NCI-H2029 (cell line): ENCODE results near the gene COX7A2.

ENCODE experiments used
- DNase-seq: peaks from one replicate; lab custom pipeline; 2025; lab: John Stamatoyannopoulos, UW

Gene COX7A2

DNA sequence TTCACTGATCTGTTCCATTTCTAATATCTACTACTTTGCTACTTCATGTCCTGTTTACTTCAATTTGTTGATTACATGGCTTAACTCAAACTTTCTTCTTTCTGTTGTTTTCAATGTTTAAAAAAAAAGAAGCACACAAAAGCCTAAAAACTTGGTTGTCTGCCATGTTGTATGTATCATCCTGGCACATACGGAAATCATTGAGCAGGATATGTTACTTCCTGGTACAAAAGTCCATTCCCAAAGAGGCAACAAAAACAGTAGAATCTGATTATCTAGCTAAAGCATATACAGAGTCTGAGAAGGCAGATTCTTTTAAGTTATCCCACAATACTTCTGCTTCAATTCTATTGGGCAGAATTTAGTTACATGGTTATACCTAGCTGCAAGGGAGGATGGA, 23.2 kb downstream of the COX7A2 start:
- DNase-seq: no peak

DNA sequence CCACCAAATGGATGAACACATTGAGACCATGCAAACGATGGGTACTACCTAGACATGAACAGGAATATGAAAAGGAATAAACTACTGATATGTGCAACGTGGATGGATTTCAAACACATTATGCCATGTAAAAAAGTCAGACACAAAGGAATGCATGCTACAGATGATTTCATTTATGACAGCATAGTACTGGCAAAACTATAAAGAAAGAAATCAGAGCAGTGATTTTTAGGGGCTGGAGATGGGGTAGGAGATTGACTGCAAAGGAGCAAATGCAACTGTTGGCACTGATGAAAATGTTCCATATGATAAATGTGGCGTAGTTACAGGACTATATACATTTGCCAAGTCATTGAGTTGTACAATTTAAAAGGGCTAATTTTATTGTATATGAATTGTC, 24.3 kb downstream of the COX7A2 start:
- no peak for DNase-seq

DNA sequence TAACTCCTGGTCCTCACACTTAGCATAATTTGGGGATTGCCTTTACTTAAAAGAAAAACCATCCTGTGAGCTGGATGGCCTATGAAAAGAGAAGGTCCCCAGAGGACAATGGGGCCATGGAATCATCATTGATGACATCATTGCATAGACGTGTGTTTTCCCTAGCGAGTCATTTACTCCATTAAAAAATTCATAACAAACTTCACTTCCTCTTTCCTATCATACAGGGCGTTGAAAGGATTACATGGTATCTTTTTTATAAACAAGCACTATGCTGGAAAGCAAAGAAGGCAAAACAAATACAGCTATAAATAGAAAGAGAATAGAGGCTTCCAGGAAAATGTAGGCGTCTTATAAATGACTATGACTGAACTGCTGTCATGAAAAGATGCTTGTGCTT, 26.4 kb downstream of the COX7A2 start:
- DNase-seq: no peak

DNA sequence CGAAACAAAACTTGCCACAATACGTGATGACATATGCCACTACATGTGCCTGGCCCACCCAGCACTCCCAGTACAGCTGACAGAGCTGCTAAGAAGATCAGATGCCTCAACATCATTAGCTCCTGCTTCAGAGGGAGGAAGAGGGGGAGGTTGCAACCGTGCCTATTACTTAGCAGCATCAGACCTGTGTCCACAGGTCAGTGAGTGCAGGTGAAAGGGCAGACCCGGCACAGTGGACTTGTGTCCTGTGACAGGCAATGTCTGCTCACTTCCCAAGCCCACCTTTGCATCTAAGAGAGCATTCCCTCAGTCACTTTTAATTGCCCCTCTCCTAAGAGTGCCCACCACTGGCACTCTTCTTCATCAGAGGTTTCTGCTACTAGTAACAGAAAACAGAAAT, 28.3 kb downstream of the COX7A2 start:
- DNase-seq: no peak

DNA sequence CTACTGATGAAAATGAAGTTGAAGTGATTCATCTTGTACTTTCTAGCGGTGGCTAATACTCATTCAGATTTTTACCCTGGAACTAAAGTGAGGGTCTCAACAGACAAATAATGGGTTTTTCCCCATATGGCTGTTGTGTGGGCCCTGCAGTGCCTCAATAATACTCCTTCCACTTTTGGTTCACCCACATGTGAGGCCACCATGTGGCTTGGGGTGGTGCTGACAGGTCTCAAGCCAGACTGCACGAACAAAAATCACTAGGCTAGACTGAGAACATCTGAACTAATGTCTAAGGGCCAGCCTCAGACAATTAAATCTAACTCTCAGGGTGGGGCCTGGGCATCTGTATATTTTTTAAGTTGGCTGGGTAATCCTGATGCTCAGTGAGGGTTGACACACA, 29.9 kb downstream of the COX7A2 start:
- DNase-seq: no peak

DNA sequence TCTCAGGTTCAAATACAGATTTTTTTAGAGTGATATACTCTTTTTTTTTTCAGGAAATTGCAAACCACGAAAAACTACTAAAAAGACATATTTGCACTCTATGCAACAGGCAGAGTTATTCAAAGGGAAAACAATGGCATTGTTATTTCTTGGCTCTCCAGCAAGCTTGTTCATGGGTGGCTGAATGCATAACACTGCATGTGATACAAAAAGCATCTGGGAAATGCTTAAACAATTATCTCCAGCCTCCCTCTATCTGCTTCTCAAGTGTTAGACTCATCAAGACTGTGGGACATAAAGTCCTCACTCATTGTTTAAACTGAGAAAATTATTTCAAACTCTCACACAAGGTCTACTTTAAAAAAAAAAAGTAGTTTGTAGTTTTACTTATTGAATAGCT, 30.5 kb downstream of the COX7A2 start:
- DNase-seq: no peak

DNA sequence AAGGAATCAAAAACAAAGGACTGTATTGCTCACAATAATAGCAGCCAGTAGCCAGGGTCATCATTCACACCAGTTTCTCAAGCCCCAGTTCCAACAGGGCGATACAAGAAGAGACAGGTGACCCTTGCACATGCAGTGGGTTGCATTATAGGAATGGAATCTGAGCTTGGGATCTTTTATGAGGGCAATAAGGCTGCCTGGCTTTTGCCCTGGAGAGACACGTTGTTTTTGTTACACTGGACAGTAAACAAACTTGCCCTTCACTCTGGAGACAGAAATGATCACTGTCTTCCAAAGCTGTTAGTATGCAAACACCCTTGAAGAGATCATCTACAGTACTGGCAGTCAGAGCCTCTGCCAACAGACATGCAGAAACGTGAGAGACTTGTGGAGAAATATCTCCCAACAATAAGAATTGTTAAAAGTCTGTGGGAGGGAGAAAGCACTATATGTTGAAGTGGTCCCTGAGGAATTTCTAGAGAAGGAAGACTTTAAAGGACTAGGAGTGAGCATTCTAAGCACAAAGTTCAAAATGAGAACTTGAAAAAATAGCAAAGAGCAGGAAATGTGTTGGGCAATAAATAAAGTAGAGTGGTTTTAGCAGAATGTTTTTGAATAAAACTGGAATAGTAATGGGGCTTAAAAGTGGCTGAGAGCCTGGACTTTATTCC, 31.5 kb downstream of the COX7A2 start:
- DNase-seq: no peak

DNA sequence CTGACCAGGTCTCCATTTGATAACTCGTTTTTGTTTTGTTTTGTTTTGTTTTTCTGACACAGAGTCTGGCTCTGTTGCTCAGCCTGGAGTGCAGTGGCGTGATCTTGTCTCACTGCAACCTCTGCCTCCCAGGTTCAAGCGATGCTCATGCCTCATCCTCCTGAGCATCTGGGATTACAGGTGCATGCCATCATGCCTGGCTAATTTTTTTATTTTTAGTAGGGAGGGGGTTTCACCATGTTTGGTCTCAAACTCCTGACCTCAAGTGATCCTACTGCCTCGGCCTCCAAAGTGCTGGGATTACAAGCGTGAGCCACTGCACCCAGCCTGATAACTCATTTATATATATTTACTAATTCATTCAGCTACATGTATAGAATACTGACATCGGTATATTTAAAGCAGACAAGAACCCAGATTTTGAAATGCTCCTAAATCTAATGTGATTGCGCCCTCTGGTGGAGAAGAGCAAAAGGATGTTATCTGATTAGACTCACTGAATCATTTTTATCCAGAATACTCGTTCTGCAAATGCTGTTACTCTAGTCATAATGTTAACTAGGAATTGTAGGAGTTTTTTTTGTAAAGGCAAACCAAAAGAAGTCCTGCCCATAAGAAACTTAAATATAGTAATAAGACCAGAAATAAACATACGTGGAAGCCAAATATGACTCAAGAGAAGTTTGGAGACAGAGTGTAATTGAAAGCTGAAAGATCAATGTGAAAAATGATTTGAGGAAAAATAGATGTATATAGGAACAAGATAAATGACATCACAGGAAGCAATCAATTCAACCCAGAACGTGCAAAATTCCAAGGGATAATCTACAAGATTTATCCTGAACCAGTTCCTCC, 32.5 kb downstream of the COX7A2 start:
- peak; percentile 46 for DNase-seq

DNA sequence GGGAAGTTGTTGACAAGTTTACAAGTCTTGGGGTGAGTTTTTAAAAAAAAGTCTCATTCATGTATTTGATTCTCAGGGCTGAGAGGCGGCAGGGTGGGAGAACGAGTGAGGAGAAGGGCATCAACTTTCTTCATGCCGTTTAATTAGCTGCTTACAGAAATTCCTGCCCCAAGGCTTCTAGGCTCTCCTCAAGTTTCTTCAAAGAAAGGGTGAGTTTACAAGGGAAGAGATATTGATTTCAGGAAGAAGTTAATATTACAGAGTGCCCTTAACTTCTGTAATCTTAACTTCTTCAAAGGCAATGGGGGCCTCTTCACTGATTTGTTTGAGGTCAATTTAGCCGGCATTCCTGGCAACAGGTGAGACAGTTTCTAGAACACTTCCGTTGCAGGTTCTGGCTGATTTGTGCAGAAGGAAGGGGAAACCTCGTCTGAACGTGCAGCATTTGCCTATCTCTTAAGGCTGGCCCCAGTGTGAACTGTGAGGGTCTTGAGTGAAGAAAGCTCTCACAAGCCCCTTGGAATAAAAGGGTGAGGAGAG, 34.3 kb downstream of the COX7A2 start:
- DNase-seq: no peak

DNA sequence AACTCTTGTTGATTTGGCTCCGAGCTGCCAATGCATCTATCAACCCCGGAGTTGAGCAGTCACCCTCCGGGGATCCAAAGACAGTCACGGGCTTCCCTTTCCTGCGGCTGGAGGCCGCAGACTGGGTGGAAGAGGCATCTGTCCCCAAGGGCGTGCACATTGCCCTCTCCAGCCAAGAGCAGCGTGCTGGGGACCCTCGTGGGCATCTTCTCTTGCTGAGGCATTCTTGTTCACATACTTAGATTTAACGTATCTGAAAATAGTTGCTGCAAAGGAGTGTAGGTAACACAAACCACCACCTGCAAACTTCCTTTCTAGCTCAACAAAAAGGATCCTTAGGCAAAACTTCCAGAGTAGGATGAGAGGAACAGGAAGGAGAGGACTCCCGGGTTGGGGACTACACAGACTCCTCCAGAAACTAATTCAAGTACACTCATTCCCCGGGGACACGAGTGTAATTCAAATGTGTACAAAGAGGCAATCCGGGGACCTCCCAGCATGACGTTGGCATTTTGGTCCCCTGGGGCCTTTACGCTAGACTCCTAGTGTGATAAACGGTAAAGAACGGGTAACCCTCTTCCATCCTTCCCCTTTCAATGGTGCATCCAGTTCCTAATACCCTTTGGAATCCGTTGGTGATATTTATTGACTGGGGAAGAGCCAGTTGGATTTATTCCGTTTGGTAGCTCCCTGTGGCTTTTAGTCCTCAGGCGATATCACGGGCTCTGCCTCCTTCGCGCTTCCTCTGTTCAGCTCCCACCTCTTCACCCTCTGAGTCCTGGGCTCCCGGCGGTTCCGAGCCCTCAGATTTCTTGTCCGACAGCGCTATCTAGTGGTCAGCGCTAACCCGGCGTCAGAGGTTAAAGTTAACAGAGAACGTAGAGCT, 35.1 kb downstream of the COX7A2 start:
- DNase-seq: peak; percentile 48

DNA sequence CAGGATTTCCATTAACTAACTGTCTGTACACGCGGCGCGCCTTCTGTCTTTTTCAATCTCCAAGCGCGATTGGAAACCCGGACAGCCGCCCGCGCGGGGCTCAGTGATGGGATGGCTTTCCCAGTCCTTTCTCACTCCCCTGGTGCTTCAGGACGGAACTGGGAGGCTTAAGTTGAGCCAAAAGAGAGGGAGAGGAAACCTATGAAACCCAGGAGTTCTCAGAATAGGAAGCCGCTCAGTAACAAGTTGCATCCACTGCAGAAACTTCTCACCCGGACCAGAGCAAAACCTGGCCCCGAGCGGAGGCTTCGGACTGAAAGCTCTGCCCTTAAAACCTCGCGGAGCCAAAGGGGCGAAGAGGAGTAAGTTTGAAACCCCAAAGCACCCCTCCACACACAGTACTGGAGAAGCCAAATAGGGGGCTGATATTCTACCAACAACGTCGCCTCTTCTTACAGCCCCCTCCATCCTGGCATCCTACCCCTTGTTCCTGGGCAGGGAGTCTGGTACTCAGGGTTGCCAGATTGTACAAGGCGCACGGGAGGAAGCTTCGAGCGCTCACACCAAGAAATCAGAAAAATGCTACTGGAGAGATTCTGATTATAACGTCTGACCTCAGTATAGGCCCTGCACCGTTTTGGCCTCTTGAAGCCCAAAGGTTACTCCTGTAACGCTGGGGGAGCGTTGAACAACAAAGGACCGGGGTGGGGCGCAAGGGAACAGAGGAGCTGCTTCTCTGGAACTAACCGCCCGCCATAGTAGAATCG, 36.8 kb downstream of the COX7A2 start:
- DNase-seq: no peak

DNA sequence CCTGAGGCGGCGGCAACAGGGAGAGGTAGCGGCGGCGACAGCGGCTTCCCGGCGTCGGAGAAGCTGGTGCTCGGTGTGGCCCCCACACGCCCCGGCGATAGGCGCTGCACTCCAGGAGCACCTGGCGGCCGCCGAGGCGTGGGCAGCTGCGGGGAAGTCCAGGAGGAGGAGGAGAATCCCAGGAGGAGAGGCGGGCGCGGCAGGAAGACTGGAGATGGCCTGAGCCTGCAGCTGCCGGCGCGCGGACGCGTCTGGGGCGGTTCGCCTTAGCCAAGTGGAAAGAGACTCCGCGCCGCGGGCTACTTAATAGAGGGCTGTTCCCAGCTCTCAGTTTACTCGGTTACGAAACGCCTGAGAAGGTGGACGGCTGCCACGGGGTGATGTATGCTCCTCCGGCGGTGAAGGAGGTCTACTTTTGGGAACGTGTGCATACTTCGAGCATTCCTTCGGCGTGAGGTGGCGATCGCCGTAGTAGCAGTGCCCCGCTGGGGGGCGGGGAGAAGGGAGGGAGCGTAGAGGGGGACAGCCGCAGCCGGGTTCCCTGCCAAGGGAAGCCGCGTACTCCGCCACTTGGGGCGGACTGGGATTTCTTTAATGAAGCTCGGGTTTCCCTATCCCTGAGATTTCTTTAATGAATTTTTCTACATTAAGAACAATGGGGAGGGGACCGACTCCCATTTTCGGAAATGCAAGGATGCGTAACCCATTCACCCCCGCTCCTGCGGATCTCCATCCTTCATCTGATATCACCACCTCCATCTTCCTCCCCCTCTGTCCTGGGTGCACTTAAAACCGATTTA, 37.6 kb downstream of the COX7A2 start, which contains the start of gene COL12A1:
COL12A1 (minus strand) TSS at position 278 of the 800 bp plus-strand sequence. CDS start 3,261 bp downstream, outside the sequence.
- peak; percentile 40 for DNase-seq

DNA sequence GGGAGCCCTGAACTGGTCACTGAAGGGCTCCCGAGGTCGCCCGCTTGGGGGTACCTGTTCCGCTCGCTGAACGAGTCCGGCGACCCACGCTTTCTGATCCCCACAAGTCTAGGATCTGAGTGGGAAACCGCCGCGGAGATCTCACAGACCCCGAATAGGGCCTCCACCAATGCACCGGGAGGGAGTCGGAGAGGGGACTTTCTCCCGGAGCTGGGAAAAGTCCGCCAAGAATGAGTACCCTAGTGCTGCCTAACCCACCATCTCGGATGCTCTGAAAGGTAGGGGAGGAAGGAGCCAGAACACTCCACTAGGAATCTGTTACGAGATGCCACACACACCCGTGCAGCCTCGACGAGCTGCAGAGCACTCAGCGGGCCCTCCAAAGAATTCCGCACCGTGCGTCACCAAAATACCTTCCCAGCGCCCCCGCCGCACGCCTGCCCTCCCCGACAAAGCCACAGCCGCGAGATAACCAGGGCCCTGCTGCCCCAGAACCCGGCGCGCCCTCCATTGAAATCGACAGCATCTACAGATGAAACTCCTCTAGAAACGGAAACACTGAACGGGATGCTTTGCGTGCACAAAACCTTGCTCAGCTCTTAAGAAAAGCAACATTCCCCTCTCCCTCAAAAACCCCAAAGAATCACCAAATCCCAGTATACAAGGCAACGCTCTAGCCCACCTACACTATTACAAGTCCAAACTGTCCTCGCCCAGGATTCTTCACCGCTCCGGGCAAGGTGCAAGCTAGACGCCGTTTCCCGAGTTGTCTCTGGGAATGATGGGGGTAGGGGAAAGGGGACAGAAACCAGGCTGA, 38.4 kb downstream of the COX7A2 start:
- no peak for DNase-seq

DNA sequence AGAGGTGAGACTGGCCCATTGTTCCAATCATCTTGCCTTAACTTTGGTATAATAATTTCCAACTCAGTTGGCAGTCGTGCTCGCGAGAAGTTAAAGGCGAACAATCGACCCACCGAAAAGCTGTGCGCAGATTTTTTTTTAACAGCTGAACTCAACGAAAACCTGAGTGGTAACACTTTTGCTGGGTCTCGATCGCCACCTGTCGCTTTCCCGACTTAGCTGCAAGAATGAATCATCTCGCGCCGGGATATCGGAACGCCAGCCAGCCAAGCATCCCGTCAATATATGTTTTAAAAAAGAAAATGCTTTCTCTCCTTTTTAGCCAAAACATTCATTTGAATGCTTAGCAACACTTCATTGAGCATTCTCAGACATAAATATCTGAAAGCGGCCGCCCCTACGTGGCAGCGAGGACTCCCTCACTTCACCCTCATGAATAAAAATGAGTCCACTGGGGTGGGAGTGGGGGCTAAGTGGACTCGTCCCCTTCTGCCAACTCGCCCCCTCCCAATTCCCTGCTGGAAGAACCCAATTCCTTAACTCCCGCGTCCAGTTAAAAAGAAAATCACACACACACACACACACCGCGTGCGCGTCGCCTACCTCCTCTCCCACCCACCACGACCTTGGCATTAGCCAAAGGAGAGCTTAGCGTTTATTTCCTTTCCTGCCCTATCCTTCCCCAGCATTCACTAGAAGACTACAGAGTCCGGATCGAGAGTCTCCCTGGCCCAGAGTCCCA, 39.2 kb downstream of the COX7A2 start:
- DNase-seq: peak; percentile 1

DNA sequence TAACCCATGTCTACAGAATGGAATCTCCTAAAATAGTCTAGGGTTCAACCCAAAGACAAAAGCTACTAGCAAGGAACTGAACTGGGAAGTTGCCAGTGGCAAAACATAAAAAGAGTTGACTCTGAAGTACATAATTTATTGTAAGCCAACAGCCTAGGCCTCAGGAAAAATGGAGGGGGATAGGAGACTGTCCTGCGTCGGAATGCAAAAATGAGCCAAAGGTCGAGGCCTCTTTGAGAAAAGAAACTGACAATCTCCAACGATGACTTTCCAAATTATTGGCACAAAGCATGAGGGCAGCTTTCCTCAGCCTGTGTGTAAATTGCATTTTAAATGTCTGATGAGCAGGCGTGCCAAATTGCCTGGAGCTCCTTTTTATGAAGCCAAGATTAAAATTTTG, 39.9 kb downstream of the COX7A2 start:
- DNase-seq: no peak

DNA sequence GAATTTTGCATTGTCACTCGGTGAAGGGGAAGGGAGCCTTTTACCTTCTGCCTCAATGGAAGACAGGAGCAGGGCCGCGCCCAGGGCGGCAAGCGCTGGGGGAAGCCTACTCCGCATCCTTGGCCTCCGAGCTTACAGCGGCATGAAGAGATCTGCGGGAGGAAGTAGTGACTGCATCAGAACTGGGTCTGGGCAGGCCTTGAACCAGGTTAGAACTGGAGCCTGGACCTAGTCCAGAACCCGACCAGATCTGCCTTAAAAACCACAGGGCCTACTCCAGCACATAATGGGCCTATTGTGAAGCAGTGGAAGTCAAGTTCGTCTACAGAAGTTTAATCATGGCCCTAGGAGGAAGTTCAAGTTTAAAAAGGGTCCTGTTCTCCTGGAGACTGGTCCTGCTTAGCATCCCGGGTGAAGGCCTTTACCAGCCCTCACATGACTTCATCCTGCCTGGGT, 40.9 kb downstream of the COX7A2 start:
- DNase-seq: no peak

DNA sequence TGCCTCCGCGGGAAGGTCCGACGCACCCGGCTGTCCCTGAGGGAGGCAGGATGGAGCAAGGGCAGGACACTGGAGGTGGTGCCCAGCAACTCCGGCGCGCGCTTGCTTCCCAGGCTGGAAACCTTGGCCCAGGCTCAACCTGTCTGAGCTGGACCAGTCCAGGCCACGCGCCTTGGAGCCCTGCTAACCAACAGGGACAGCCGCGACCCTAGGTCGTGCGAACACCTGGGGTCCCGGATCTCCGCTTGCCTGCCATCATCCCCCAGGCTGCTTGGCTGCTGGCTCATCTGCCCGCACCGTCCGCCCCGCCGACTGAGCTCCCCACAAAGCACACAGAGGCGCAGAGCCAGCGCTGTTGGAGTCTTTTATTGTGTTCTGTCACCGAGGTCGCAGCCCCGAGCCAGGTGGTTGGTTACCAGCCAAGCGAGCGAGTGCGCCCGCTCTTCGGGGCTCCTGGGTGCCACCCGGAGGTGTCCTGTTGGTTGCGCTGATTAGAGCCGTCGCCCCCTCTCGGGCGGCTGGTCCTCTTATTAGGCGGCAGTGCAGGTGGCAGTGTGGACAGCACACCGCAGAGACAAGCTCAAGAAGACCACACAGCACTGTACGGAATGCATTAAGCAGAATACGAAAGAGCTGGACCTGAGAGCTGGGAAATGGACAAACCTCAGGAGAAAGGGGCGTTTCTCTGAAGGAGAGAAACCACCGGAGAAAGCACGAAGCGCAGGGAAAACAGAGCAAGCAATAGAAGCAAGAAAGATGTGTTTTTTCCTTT, 41.5 kb downstream of the COX7A2 start:
- no peak for DNase-seq

DNA sequence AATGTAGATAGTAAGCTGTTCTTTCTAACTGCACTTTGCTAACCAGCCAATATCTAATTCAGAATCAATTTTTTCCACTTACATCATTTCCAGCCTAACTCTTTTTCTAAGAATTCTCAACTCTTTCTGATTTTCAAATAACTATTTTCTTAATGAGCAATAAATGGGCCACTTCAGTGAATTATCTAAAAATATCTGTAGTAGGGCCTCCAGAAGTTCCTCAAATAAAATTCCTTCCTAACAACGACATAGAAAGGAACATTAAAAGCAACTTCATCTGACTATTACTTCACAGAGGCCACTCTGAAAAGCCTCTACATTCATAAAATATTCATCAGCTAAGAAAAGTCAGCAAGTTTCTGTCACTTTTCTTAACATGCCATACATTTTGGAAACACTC, 42.6 kb downstream of the COX7A2 start:
- DNase-seq: no peak
